Stomach (tissue), 4 donors: Measurements from ENCODE around the gene TMPRSS12.

Experiments used
- CTCF ChIP-seq, 7 experiments: fragments of 450-650 bp in 4 of 7; fragments of 200-600 bp in 3 of 7; sonication (generic) in 3 of 7; IDR thresholded peaks; one replicate each; pipeline ENCODE4 v1.5.1; 2016 to 2019; ENCODE audit warnings: antibody characterized with exemption in 7 of 7, control low read depth in 2 of 7, mild to moderate bottlenecking in 1 of 7
- POLR2A ChIP-seq, 4 donors: fragments of 450-650 bp; IDR thresholded peaks; one replicate each; pipeline ENCODE4 v1.6.1; 2016; ENCODE audit warnings: antibody characterized with exemption in 4 of 4, control low read depth in 2 of 4, mild to moderate bottlenecking in 1 of 4, moderate library complexity in 1 of 4

GRCh38 chr12:50929831-50930230 is 87.1 kb downstream of the TMPRSS12 start:
- TF ChIP-seq POLR2A (IDR thresholded peaks at IDR 0.05) (no peak), CTCF (IDR thresholded peaks at IDR 0.05) (no peak)
